RKO (cell line): ENCODE results near the gene SLC35E2B.
"Not testable (repeated sequence)": the region's sequence is repeated elsewhere in the genome, so short reads cannot be mapped to it uniquely, and the experiment has no call there.

ENCODE experiments used
- DNase-seq: peaks from one replicate; pipeline ENCODE4 v3.0.0-alpha.2; 2016; ENCODE audit warnings: low spot score

Gene SLC35E2B

DNA sequence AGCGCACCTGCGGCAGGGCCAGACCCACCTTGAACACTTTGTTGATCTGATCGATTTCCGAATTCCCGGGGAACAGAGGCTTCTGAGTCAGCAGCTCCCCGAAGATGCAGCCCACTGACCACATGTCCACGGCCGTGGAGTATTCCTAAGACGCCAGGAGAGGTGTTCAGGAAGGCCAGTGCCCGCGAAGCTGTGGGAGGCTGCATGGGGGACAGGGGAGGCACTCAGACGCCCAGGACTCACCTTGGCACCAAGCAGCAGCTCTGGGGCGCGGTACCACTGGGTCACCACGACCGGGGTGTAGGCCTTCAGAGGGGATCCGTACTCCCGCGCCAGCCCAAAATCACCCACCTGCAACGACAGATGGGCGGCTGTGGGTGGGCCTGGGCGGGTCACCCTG, 11.2 kb upstream of the SLC35E2B start:
- DNase-seq, result no peak

DNA sequence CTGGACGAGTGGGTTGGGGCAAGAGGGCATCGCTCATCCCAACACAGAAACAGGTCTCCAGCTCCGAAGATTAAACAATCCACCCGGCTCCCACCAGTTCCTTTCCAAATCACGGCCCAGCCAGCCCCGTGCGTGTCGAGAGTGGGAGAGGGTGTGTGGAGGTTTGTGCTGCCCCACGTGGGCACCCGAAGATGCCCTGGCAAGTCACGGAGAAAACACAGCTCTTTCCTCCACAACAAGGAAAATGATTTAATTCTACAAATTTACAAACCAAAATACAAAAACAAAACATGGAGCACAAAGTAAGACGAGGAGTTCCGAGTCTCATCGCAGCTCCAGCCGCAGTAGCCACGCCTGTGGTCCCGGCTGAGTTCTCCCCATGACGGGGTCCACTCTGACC, 9.9 kb upstream of the SLC35E2B start:
- DNase-seq, result not testable (repeated sequence)

- DNase-seq, result not testable (repeated sequence)
These were observed 8.0 kb upstream of the SLC35E2B start for GRCh38 chr1:1700557-1700956.

GRCh38 chr1:1700067-1700466, 7.5 kb upstream of the SLC35E2B start:
- DNase-seq, result not testable (repeated sequence)

GRCh38 chr1:1699061-1699460, 6.5 kb upstream of the SLC35E2B start:
- DNase-seq, result not testable (repeated sequence)

- DNase-seq, result not testable (repeated sequence)
These were observed 5.0 kb upstream of the SLC35E2B start for GRCh38 chr1:1697358-1698183.

DNA sequence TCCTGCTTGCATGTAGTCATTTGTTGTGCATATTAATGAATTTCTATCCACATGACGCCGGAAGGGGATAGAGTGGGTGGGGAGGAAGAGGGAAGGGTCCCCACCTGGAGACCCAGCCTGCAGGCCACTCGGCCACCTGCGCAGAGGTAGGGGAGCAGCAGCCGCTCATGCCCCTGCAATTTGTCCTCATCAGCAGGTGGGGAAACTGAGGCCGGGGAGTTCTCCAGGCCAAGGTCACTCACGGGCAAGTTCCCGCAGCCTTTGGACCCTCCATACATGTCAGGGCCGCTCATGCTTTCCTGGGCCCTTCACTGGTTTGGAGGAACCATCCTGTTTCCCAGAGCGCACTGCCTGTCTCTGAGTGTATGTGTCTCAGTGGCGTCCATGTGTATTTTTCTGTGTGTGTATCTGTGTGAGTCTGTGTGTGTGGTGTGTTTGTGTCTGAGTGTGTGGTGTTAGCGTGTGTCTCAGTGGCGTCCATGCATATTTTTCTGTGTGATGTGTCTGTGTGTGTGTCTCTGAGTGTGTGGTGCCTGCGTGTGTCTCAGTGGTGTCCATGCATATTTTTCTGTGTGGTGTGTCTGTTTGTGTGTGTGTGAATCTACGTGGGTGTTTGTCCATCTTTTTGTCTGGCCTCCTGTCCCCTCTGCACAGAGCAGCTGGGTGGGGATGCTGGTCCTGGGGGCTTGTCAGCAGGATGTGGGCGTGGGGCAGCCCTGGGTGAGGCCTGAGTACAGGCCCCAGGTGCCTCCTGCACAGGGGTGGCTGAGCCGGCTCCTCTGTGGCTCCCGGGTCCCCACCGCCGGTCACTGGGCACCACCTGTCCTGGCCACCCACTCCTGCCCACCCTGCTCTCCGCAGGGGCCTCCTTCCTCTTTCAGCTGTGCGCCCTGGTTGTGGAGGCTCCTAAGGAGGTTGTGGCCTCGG, 4.1 kb upstream of the SLC35E2B start:
- DNase-seq, result not testable (repeated sequence)

- peak; percentile 56 for DNase-seq
These were observed 276 bp downstream of the SLC35E2B start for GRCh38 chr1:1692324-1692713.

GRCh38 chr1:1691443-1691842, 1.2 kb downstream of the SLC35E2B start:
- not testable (repeated sequence) for DNase-seq

DNA sequence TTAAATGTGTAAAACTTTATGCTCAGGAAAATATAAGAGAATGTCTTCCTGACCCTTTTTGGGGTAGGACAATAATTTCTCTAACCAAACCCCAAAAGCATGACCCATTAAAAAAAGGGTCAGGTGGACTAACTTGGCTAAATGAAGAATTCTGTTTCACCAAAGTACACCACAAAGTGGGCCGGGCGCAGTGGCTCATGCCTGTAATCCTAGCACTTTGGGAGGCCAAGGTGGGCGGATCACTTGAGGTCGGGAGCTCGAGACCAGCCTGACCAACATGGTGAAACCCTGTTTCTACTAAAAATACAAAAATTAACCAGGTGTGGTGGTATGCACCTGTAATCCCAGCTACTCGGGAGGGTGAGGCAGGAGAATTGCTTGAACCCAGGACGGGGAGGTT, 3.1 kb downstream of the SLC35E2B start:
- not testable (repeated sequence) for DNase-seq

GRCh38 chr1:1687846-1688245, 4.7 kb downstream of the SLC35E2B start:
- DNase-seq, result no peak

DNA sequence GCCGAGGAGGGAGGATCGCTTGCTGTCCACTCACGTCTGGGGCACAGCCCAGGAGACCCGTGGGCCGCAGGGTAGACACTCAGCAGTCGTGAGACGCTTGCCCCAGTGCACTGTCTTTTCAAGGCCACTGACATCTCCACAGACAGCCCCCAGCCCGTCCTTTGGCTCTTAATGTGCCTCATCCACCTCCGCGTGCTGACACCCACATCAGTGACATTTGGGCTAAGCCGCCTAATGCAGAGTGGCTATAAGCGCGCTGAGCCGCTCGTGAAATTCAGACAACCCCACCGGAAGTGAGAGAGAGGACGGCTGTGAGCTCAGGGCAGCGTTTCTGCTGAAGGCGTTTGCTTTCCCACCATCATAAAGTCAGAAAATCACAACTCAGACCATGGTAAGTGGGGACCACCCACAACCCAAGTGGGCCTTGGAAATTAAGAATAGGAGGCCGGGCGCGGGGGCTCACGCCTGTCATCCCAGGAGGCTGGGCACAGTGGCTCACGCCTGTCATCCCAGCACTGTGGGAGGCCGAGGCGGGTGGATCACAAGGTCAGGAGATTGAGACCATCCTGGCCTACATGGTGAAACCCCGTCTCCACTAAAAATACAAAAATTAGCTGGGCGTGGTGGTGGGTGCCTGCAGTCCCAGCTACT, 8.4 kb downstream of the SLC35E2B start:
- no peak for DNase-seq

DNA sequence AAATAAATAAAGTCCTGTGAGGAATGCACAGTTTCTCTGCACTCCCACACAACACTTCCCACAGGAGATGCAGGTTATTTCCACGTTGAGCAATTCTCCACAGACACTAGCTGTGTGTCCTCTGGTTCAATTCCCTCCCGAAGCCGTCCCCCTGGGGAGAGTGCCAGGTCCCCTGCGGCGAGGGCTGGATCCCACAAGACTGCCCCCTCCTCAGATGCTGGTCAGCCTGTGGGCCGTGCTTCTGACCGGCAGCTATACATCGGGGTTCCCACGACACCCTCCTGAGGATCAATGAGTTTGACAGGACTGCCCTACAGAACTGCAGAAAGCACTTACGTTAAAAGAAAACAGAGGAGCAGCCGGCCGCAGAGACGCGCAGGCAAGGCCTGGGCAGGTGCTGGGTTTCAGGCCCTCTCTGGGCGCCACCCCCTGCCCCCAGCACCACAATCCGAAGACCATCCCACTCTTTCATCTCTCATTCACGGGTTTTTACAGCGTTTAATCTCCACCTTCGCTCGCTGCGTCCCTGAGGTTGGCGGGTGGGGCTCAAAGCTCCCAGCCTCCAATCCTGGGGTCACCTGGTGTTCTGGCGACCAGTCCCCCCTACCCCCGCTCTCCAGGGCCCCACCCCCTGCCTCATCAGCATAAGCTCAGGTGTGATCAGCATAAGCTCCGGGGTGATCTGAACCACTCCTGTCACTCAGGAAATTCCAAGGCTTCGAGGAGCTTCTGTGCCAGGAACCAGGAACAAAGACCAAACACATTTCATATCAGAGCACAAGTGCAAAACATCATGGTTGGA, 9.3 kb downstream of the SLC35E2B start:
- no peak for DNase-seq

GRCh38 chr1:1680912-1681273, 11.7 kb downstream of the SLC35E2B start:
- no peak for DNase-seq

DNA sequence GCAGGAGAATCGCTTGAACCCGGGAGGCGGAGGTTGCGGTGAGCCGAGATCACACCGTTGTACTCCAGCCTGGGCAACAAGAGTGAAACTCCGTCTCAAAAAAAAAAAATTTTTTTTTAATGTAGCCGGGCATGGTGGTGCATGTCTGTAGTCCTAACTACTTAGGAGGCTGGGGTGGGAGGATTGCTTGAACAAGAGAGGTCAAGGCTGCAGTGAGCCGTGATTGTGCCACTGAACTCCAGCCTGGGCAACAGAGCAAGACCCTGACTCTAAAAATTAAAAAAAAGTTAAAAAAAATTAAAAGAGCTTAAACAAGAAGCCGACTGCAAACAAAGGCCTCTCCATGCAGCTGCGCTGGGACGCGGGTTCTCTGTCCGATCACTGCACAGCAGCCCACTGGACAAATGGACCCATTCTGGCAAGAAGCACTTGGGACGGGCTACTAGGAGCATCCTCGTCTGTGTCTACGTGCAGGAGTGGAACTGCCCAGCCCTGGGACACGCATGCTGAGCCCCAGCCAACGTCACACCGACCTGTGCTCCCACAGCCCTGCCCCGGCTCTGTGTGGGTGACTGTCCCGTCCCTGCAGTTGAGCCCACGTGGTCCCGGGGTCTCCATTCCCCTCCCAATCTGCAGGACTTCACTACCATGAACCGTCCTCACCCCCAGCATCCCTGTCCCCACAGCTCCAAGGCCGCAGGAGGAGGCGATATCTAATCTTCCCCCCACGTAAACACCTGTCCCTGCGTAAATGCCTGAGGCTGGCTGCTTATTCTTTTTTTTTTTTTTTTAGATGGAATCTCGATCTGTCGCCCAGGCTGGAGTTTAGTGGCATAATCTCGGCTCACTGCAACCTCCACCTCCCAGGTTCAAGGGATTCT, 12.3 kb downstream of the SLC35E2B start:
- DNase-seq, result no peak

- DNase-seq, result no peak
These were observed 13.8 kb downstream of the SLC35E2B start for GRCh38 chr1:1678581-1679380.

- no peak for DNase-seq
These were observed 14.6 kb downstream of the SLC35E2B start for GRCh38 chr1:1677718-1678580.

- DNase-seq, result not testable (repeated sequence)
These were observed 16.5 kb downstream of the SLC35E2B start for GRCh38 chr1:1676087-1676486.

- DNase-seq, result not testable (repeated sequence)
These were observed 17.4 kb downstream of the SLC35E2B start for GRCh38 chr1:1675218-1675617.
